ENCODE results near the gene DOCK11.

GRCh38 chrX:118545510-118545909 lies 49.9 kb downstream of the DOCK11 start:
- TF ChIP-seq ATF2 (tag by site-specific recombination; IDR thresholded peaks at IDR 0.05; ENCODE audit: low read depth) (no peak), ZNF132 (tag by site-specific recombination; IDR thresholded peaks at IDR 0.05; ENCODE audit: borderline replicate concordance) (no peak), ZNF146 (tag by site-specific recombination; IDR thresholded peaks at IDR 0.05) (no peak), KLF1 (tag by site-specific recombination; IDR thresholded peaks at IDR 0.05) (no peak), ZBTB49 (tag by site-specific recombination; IDR thresholded peaks at IDR 0.05; ENCODE audit: low read depth) (no peak), ZNF341 (tag by site-specific recombination; IDR thresholded peaks at IDR 0.05; ENCODE audit: low read depth) (no peak), KLF16 (tag by site-specific recombination; IDR thresholded peaks at IDR 0.05) (no peak), ZNF274 (IDR thresholded peaks at IDR 0.05; ENCODE audit: low read length) (no peak), ZNF274 (tag by site-specific recombination; IDR thresholded peaks at IDR 0.05; ENCODE audit: borderline replicate concordance) (no peak), CTCF (tag by site-specific recombination; IDR thresholded peaks at IDR 0.05) (no peak), ZNF560 (tag by site-specific recombination; IDR thresholded peaks at IDR 0.05; ENCODE audit: borderline replicate concordance) (no peak), ZNF639 (tag by site-specific recombination; IDR thresholded peaks at IDR 0.05) (no peak), ZNF777 (tag by site-specific recombination; IDR thresholded peaks at IDR 0.05; ENCODE audit: borderline replicate concordance) (no peak), ZNF449 (tag by site-specific recombination; IDR thresholded peaks at IDR 0.05) (no peak)

Data from HEK293 (cell line).